NCI-H1092 treated with DMSO at 0.1 percent for 48 hours (cell line): ENCODE results near the gene GC.
A peak's percentile ranks its signal among the peaks of the same experiment; 100 is the strongest.
"Not testable (repeated sequence)": the region's sequence is repeated elsewhere in the genome, so short reads cannot be mapped to it uniquely, and the experiment has no call there.

Experiments
- DNase-seq: peaks from one replicate; lab custom pipeline; 2025; lab: John Stamatoyannopoulos, UW

Gene GC

GRCh38 chr4:71765821-71766383 is 18.0 kb downstream of the GC start:
- DNase-seq = no peak

GRCh38 chr4:71765350-71765749 is 18.5 kb downstream of the GC start:
- no peak for DNase-seq

GRCh38 chr4:71752383-71753042 is 31.4 kb downstream of the GC start:
- no peak for DNase-seq

GRCh38 chr4:71749008-71749594 is 34.8 kb downstream of the GC start:
- no peak for DNase-seq

GRCh38 chr4:71746379-71746778 is 37.5 kb downstream of the GC start:
- no peak for DNase-seq

- not testable (repeated sequence) for DNase-seq
Measured at GRCh38 chr4:71738782-71739181, 45.1 kb downstream of the GC start.

- DNase-seq = no peak
Measured at GRCh38 chr4:71732706-71733105, 51.2 kb downstream of the GC start.

- DNase-seq = no peak
Measured at GRCh38 chr4:71732066-71732465, 51.8 kb downstream of the GC start.

GRCh38 chr4:71729856-71730255 is 54.0 kb downstream of the GC start:
- no peak for DNase-seq

GRCh38 chr4:71713611-71714203 is 70.2 kb downstream of the GC start:
- DNase-seq = peak; percentile 58

- DNase-seq = no peak
Measured at GRCh38 chr4:71711985-71712348, 71.9 kb downstream of the GC start.

GRCh38 chr4:71711044-71711984 is 72.6 kb downstream of the GC start:
- peak; percentile 32 for DNase-seq

- no peak for DNase-seq
Measured at GRCh38 chr4:71709961-71710360, 73.9 kb downstream of the GC start.

GRCh38 chr4:71698141-71698540 is 85.7 kb downstream of the GC start:
- DNase-seq = no peak

GRCh38 chr4:71697031-71697430 is 86.8 kb downstream of the GC start:
- no peak for DNase-seq

GRCh38 chr4:71694961-71695360 is 88.9 kb downstream of the GC start:
- DNase-seq = no peak

GRCh38 chr4:71692963-71693362 is 90.9 kb downstream of the GC start:
- DNase-seq = no peak

GRCh38 chr4:71692198-71692597 is 91.7 kb downstream of the GC start:
- DNase-seq = no peak
